Heart left ventricle (tissue), 13 donors: ENCODE data around the gene ZMAT5.

Experiments
- CTCF ChIP-seq, 12 donors: fragments of 200-600 bp; sonication (generic) in 4 of 12; IDR thresholded peaks; one replicate each; pipeline versions ENCODE4 v1.5.0 to v1.8.0; 2018 to 2022; ENCODE audit warnings: antibody characterized with exemption in 12 of 12, mild to moderate bottlenecking in 5 of 12
- POLR2A ChIP-seq, 2 donors: fragments of 450-650 bp; IDR thresholded peaks; one replicate each; pipeline ENCODE4 v1.6.1; 2017; ENCODE audit warnings: antibody characterized with exemption in 2 of 2, mild to moderate bottlenecking in 2 of 2, moderate library complexity in 2 of 2
- donor health status: ischemic (EF 13 %, LVEDD 7.1; RV severe dilation, severe dysfunction).
- donor health status: DM: no; HTN: yes; CAD: no.
- donor health status: DM: no; HTN: no; CAD: no.
- donor health status: ischemic (EF 25% LVEDD 6.9; RV normal size, moderate dysfunction).
- donor health status: ischemic (EF 25% LVEDD 5.7; RV mildly dilated, moderate dysfunction).
- donor health status: ischemic (EF 35%, LVEDD 5.7; RV mildly dilated, moderate dysfunction).
- donor health status: nonischemic (EF 11% LVEDD 7.7; RV severe dilation, severe dysfunction).
- donor health status: DM: yes; HTN: yes; CAD: no.
- donor health status: PGD.
- donor health status: ischemic (EF 29% LVEDD 5.4; RV normal size, mild dysfunction).
- donor health status: nonischemic (EF 23%, LVEDD 6.1; RV moderate dilation, normal function).

DNA sequence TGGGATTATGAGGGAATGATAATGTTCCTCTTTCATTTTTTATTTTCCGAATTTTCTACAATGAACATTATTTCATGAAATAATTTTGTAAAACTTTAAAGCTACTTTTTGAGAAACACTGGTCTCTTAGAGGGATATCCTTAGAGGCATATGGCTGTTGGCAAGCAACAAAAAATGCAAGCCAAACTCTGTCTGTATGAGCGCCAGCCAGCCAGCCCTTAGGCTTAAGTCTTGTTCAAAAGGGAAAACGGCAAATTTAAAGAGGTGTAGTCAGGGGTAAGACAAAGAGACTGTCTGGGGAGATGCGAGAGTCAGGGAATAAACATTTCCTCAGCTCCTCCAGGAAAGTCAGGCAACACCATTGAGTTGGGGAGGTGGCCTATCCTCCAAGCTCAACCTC lies 48.8 kb upstream of the ZMAT5 start:
- no peak for TF ChIP-seq CTCF (IDR thresholded peaks at IDR 0.05)
- no peak for TF ChIP-seq POLR2A (IDR thresholded peaks at IDR 0.05)
